Measurements from ENCODE around the gene FHIT.
"Not testable (repeated sequence)": the region's sequence is repeated elsewhere in the genome, so short reads cannot be mapped to it uniquely, and the experiment has no call there.

DNA sequence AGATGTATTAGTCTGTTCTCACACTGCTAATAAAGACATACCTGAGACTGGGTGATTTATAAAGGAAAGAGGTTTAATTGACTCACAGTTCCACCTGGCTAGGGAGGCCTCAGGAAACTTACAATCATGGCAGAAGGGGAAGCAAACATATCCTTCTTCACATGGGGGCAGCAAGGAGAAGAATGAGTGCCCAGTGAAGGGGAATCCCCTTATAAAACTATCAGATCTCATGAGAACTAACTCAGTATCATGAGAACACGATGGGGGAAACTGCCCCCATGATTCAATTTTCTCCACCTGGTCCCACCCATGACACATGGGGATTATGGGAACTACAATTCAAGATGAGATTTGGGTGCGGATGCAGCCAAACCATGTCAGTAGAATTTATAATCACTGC is 1316.7 kb downstream of the FHIT start:
- TF ChIP-seq, protein P1, sequence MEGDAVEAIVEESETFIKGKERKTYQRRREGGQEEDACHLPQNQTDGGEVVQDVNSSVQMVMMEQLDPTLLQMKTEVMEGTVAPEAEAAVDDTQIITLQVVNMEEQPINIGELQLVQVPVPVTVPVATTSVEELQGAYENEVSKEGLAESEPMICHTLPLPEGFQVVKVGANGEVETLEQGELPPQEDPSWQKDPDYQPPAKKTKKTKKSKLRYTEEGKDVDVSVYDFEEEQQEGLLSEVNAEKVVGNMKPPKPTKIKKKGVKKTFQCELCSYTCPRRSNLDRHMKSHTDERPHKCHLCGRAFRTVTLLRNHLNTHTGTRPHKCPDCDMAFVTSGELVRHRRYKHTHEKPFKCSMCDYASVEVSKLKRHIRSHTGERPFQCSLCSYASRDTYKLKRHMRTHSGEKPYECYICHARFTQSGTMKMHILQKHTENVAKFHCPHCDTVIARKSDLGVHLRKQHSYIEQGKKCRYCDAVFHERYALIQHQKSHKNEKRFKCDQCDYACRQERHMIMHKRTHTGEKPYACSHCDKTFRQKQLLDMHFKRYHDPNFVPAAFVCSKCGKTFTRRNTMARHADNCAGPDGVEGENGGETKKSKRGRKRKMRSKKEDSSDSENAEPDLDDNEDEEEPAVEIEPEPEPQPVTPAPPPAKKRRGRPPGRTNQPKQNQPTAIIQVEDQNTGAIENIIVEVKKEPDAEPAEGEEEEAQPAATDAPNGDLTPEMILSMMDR (conservative IDR thresholded peaks at IDR 0.05): not testable (repeated sequence)
- not testable (repeated sequence) for TF ChIP-seq EZH2 (IDR thresholded peaks at IDR 0.05; ENCODE audit: low read depth)

Measured in PC-9 (cell line).